ENCODE results near the gene PRKN.

Gene PRKN

GRCh38 chr6:162618448-162619002, 109.0 kb downstream of the PRKN start:
- H3K4me3 ChIP-seq (ENCODE audit: low read depth, low read length): no peak overlapping the region
- no peak for DNase-seq (ENCODE audit: low read depth, low spot score)
- in situ Hi-C loops (cut with HindIII; ENCODE audit: low sequenced_read_pairs): no loop called here
- TF ChIP-seq, protein P1, sequence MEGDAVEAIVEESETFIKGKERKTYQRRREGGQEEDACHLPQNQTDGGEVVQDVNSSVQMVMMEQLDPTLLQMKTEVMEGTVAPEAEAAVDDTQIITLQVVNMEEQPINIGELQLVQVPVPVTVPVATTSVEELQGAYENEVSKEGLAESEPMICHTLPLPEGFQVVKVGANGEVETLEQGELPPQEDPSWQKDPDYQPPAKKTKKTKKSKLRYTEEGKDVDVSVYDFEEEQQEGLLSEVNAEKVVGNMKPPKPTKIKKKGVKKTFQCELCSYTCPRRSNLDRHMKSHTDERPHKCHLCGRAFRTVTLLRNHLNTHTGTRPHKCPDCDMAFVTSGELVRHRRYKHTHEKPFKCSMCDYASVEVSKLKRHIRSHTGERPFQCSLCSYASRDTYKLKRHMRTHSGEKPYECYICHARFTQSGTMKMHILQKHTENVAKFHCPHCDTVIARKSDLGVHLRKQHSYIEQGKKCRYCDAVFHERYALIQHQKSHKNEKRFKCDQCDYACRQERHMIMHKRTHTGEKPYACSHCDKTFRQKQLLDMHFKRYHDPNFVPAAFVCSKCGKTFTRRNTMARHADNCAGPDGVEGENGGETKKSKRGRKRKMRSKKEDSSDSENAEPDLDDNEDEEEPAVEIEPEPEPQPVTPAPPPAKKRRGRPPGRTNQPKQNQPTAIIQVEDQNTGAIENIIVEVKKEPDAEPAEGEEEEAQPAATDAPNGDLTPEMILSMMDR (IDR thresholded peaks at IDR 0.05; ENCODE audit: low read depth, low read length): no peak

DNA sequence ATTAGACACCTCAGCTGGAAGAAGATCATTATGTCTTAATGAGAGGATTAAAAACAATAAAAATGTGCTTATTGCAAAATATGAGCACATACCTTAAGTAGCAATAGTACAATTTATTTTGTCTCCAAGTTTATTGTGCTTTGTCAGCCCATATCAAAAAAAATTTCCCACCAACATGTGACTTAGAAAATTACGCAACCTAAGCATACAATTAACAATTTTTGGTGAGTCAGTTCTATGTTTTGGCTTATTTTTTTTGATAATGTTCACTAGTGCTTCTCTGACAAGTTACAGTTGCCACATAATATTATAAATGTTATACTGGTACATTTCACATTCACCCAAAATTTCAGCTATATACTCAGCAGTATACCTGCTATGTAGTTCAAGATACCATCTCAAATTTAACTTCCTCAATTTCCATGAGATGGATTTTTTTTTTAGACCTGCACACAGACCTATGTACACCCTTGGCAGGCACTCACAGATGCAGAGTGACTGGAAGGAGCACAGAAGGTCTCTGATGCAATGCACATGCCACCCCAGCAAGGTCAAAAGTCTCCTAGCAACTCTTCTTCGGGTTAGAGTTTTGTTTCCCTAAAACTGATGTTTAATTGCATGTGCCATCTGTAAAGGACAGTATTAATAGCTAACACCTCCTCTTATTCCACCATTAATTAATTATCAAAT, 112.4 kb downstream of the PRKN start:
- in situ Hi-C loops (cut with HindIII; ENCODE audit: low sequenced_read_pairs): no loop called here
- no peak for DNase-seq (ENCODE audit: low read depth, low spot score)
- no peak overlapping the region for H3K4me3 ChIP-seq (ENCODE audit: low read depth, low read length)
- TF ChIP-seq, protein P1 (IDR thresholded peaks at IDR 0.05; ENCODE audit: low read depth, low read length): no peak

DNA sequence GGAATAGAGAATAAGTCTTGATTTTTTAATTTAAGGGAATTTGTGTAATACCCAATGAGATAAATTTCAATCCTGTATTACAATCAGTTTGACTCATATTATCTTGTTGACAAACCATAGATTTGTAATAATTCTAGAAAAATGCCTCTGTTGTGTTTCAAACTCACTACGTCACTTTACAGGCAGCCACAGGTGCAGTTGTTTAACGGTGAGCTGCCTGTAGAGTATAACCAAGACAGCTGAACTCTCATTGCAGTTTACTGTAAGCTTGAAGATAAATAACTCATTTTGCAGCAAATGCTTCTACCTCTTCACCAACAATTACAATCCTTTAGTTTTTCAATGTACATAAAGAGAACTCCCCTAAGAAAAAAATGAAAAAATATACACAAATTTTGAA, 114.3 kb downstream of the PRKN start:
- DNase-seq (ENCODE audit: low read depth, low spot score): no peak
- TF ChIP-seq, protein P1 (IDR thresholded peaks at IDR 0.05; ENCODE audit: low read depth, low read length): no peak
- H3K4me3 ChIP-seq (ENCODE audit: low read depth, low read length): no peak overlapping the region
- in situ Hi-C loops (cut with HindIII; ENCODE audit: low sequenced_read_pairs): no loop called here

DNA sequence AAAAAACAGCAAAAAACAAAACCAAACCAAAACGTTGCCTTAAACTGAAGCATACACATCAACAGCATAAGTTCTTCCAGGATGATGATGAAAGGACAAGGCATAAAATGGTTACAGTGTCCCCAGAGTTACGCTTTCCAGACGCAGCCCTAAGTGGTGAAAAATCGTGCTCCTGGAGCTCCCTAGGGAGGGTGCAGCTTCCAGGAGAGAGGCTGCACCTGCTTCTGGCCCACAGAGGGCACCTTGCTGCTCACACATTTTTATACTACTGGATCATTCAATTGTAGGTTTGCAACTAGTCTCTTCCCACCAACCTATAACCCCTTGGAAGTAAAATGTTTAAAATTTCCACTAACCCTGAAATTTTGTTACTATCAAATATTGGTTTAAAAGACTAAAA, 115.0 kb downstream of the PRKN start:
- DNase-seq (ENCODE audit: low read depth, low spot score): no peak
- H3K4me3 ChIP-seq (ENCODE audit: low read depth, low read length): no peak overlapping the region
- in situ Hi-C loops (cut with HindIII; ENCODE audit: low sequenced_read_pairs): no loop called here
- TF ChIP-seq, protein P1 (IDR thresholded peaks at IDR 0.05; ENCODE audit: low read depth, low read length): no peak

DNA sequence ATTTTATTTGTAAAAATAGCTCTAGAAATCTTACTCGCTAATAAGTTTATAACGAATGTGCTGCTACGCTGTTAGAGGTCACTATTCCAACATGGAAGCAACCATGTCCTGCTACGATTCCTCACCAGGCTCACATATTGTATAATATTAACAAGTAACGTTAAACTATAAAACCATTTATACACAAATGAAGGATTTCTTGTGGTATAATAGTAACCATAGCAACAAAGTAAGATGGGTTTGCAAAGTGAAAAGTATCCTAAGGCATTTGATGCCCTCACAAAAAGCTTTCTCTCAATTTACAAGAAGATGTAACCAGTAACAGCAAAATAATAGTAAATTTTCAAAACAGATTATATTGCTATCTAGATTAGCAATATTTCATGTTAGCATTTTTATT, 117.2 kb downstream of the PRKN start:
- TF ChIP-seq, protein P1 (IDR thresholded peaks at IDR 0.05; ENCODE audit: low read depth, low read length): no peak
- DNase-seq (ENCODE audit: low read depth, low spot score): no peak
- in situ Hi-C loops (cut with HindIII; ENCODE audit: low sequenced_read_pairs): no loop called here
- no peak overlapping the region for H3K4me3 ChIP-seq (ENCODE audit: low read depth, low read length)

- in situ Hi-C loops (cut with HindIII; ENCODE audit: low sequenced_read_pairs): no loop called here
- TF ChIP-seq, protein P1 (IDR thresholded peaks at IDR 0.05; ENCODE audit: low read depth, low read length): no peak
- H3K4me3 ChIP-seq (ENCODE audit: low read depth, low read length): no peak overlapping the region
- no peak for DNase-seq (ENCODE audit: low read depth, low spot score)
Observed at GRCh38 chr6:162605881-162606280, 121.7 kb downstream of the PRKN start.

All from astrocyte of the spinal cord (primary cell).